Lung (tissue), 12 donors: ENCODE data around the gene C10orf120. TPM values are rescaled to one million over a fixed set of nuclear protein-coding genes. Genes with fewer than 3 reads are reported as not detected.

ENCODE experiments used
- ATAC-seq: fragments of 200-7000 bp; cut with Tn5 transposase; one replicate; pipeline ENCODE4 v1.9.1; 2020; ENCODE audit warnings: moderate number of reproducible peaks; ENCODE audit not compliant: insufficient read depth, low FRiP score
- DNase-seq, 3 donors: peaks; one replicate each; pipeline ENCODE4 v3.0.0-alpha.2; 2013 to 2017
- H3K27ac ChIP-seq, 2 donors: one replicate each; pipeline ENCODE4 v1.5.1; 2013; ENCODE audit warnings: mild to moderate bottlenecking in 2 of 2, moderate library complexity in 2 of 2, control low read depth in 1 of 2, inconsistent platforms in 1 of 2, low read depth in 1 of 2, low read length in 1 of 2
- H3K27me3 ChIP-seq, 3 donors: one replicate each; pipeline ENCODE4 v1.5.1; 2013; ENCODE audit warnings: low read length in 2 of 3; ENCODE audit not compliant: control insufficient read depth in 3 of 3, insufficient read depth in 3 of 3
- H3K36me3 ChIP-seq, 4 donors: one replicate each; pipeline ENCODE4 v1.5.1; 2013; ENCODE audit warnings: low read length in 4 of 4, mild to moderate bottlenecking in 1 of 4, moderate library complexity in 1 of 4; ENCODE audit not compliant: control insufficient read depth in 4 of 4, insufficient read depth in 4 of 4
- H3K4me1 ChIP-seq, 5 donors: one replicate each; pipeline ENCODE4 v1.5.1; 2013; ENCODE audit warnings: low read length in 5 of 5, mild to moderate bottlenecking in 2 of 5, moderate library complexity in 1 of 5; ENCODE audit not compliant: control insufficient read depth in 5 of 5, insufficient read depth in 5 of 5
- H3K4me3 ChIP-seq: one replicate; pipeline ENCODE4 v1.5.1; 2013; ENCODE audit warnings: mild to moderate bottlenecking, control low read depth, moderate library complexity
- H3K9ac ChIP-seq, 2 donors: one replicate each; pipeline ENCODE4 v1.5.1; 2013; ENCODE audit warnings: low read length in 2 of 2, control low read depth in 1 of 2; ENCODE audit not compliant: insufficient read depth in 1 of 2
- H3K9me3 ChIP-seq, 4 donors: one replicate each; pipeline ENCODE4 v1.5.1; 2013; ENCODE audit warnings: low read length in 3 of 4, mild to moderate bottlenecking in 1 of 4, moderate library complexity in 1 of 4; ENCODE audit not compliant: control insufficient read depth in 4 of 4, insufficient read depth in 3 of 4
- WGBS, 2 donors: extraction: QIAGEN DNeasy Blood & Tissue Kit; methylation state at CpG; one replicate each; pipeline ENCODE4 v1.1.7; 2013; 5-methylcytosine and 5-hydroxymethylcytosine counted together
- polyA plus RNA-seq, 2 donors: library from polyadenylated mRNA; stranded (reverse); fragments of 200-250 nt; gene quantifications; one replicate each; pipeline ENCODE4 v1.2.1, GENCODE V29; 2013
- total RNA-seq, 2 donors: library from RNA; depleted of rRNA in 1 of 2; stranded (reverse); fragments of >200 nt in 1 of 2; gene quantifications; one replicate each; pipeline ENCODE4 v1.2.1, GENCODE V29; 2014 to 2021
- TF ChIP-seq, protein P1 (sequence below): IDR thresholded peaks from 2 replicates; pipeline ENCODE4 v1.5.1; 2012; ENCODE audit warnings: mild to moderate bottlenecking; ENCODE audit errors: control extremely low read depth, extremely low read depth
- donor health status: control.
- donor health status: control.
- donor health status: Bipolar disorder and iron deficiency.
- donor health status: healthy.
- donor health status: DM: yes; HTN: yes; CAD: no.

Gene C10orf120
- total and polyA plus RNA-seq, 4 donors, result not detected

GRCh38 chr10:122702275-122702674, 2.6 kb upstream of the C10orf120 start:
- ATAC-seq (no peak), DNase-seq (no peak)
- no peak overlapping the region for H3K4me3 ChIP-seq
- H3K27ac ChIP-seq, result no peak overlapping the region
- 74 to 85% methylated on average over 2 of the region's 2 CpGs for WGBS, 2 donors
- no peaks in the 10 kb centered on the region for H3K4me1 ChIP-seq
- H3K9ac ChIP-seq, result no peak overlapping the region
- H3K36me3 ChIP-seq, result no peaks in the 10 kb centered on the region
- TF ChIP-seq, protein P1, sequence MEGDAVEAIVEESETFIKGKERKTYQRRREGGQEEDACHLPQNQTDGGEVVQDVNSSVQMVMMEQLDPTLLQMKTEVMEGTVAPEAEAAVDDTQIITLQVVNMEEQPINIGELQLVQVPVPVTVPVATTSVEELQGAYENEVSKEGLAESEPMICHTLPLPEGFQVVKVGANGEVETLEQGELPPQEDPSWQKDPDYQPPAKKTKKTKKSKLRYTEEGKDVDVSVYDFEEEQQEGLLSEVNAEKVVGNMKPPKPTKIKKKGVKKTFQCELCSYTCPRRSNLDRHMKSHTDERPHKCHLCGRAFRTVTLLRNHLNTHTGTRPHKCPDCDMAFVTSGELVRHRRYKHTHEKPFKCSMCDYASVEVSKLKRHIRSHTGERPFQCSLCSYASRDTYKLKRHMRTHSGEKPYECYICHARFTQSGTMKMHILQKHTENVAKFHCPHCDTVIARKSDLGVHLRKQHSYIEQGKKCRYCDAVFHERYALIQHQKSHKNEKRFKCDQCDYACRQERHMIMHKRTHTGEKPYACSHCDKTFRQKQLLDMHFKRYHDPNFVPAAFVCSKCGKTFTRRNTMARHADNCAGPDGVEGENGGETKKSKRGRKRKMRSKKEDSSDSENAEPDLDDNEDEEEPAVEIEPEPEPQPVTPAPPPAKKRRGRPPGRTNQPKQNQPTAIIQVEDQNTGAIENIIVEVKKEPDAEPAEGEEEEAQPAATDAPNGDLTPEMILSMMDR, result no peak
- H3K9me3 ChIP-seq, result no peaks in the 10 kb centered on the region
- H3K27me3 ChIP-seq, result no peaks in the 10 kb centered on the region

DNA sequence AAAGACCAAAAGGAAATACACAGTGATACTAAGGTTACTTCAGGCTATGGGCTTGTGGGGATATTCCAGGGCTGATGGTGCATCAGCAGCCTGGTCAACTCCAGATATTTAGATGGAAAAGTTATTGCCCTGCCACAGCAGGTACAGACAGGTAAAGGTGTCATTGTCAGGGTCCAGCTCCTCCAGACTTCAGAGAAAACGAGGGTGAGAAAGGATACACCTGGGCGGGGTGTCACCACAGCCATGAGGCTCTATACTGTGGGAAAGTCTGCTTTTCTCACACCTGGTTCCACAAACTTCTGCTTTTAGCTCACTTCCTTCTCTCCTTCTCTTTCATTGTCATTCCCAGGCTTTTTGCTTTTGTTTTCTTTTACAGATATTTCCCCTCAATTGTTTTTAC, 2.0 kb upstream of the C10orf120 start:
- Histone ChIP-seq H3K9me3 (no peaks in the 10 kb centered on the region), H3K27me3 (no peaks in the 10 kb centered on the region), H3K4me3 (no peak overlapping the region), H3K9ac (no peak overlapping the region), H3K4me1 (no peaks in the 10 kb centered on the region), H3K27ac (no peak overlapping the region), H3K36me3 (no peaks in the 10 kb centered on the region)
- DNase-seq (no peak), ATAC-seq (no peak)
- WGBS, 2 donors, result 43 to 54% methylated on average over 2 of the region's 2 CpGs
- TF ChIP-seq, protein P1, result no peak

GRCh38 chr10:122696687-122697086, 3.0 kb downstream of the C10orf120 start:
- DNase-seq, result no peak

GRCh38 chr10:122692744-122693143, 6.9 kb downstream of the C10orf120 start:
- 84 to 89% methylated on average over 5 of the region's 5 CpGs for WGBS, 2 donors
- no peak overlapping the region for H3K9ac ChIP-seq
- DNase-seq, result no peak
- TF ChIP-seq, protein P1, result no peak
- H3K4me1 ChIP-seq, result peaks cover 0 to 5% (median 0%) of the 10 kb centered on the region in 5 donors
- no peak for ATAC-seq
- H3K36me3 ChIP-seq, result no peaks in the 10 kb centered on the region
- peaks cover 0 to 2% (median 0%) of the 10 kb centered on the region in 3 donors for H3K27me3 ChIP-seq
- H3K27ac ChIP-seq, result no peak overlapping the region
- peaks cover 0 to 2% (median 0%) of the 10 kb centered on the region in 4 donors for H3K9me3 ChIP-seq
- H3K4me3 ChIP-seq, result no peak overlapping the region

More at GRCh38 chr10:122696687-122697086, 3.0 kb downstream of the C10orf120 start:
- no peaks in the 10 kb centered on the region for H3K36me3 ChIP-seq
- peaks cover 0 to 2% (median 0%) of the 10 kb centered on the region in 4 donors for H3K9me3 ChIP-seq
- H3K9ac ChIP-seq, result no peak overlapping the region
- ATAC-seq, result no peak
- no peaks in the 10 kb centered on the region for H3K27me3 ChIP-seq
- WGBS, 2 donors, result 84 to 85% methylated on average over 1 of the region's 1 CpG
- no peak overlapping the region for H3K4me3 ChIP-seq
- TF ChIP-seq, protein P1, result no peak
- no peaks in the 10 kb centered on the region for H3K4me1 ChIP-seq
- no peak overlapping the region for H3K27ac ChIP-seq
